ENCODE measurements around the gene EIF6.

The EIF6 gene

DNA sequence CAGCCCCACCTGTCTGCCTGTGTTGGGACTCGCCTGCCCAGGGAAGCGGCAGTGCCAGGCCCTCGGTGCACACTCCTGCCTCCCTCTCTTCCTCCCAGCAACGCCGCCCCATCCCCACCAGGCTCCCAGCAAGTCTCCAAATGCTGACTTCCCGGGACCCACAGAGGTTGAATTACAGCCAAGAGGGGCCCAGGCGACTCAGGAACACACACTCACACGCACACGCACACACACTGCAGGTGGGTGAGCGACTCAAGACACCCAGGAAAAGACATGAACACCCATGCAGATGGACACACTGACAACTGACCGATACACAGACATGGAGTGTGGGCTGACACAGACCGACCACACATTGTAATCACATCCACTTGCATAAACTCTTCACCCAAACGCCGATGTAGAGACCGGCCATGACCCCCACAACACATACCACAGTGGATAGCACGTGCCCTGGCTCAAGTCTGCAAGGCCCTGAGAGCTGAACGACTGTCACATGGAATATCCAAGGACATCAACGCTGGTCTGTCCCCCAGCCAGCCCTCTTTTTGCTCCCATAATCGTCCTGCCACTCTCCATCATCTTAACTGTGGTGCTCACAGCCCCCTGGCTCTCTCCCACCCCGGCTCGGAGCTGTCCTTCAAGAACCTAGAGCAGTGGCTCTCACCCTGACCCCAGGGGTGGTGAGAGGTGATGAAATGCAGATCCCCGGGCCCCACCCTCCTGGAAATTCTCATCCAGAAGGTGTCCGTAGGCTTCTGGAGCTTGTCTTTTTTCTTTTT, 8.1 kb upstream of the EIF6 start:
- no peak for DNase-seq

DNA sequence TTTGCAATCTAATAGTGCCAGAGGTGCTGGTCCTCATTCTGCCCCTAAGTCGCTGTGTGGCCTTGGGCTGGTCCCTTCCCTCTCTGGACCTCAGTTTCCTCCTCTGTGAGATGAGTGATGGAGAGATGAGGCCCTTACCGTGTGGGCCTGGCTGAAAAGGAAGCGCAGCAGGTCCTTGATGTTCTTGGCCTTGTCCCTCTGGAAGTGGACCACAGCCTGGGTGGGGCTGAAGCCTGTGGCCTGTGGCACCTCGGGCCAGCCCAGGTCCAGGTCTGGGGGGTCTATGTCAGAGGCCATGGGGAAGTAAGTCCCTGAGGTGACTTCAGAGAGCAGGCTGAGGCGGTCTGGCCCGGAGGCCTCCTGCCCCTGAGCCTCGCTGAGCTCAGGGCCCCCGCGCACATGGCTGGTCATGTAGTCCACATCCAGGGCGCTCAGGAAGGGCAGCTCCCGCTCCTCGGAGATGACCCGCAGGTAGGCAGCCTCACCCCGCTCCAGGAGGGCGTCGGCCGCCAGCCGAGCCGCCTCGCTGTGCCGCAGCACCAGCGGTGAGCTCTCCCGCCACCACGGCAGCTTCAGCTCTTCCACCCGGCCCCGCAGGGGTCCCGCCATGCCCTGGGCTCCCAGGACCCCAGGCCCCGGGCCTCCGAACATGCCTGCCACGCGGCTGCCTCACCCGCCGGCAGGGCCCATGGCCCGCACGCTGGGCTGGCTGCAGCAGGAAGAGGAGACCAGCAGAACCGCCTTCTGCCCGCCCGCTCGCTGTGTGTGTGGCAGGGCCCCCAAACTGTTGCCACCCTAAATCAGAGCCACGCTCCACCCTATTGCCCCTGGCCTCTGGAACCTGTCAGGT, 7.3 kb upstream of the EIF6 start, which contains the start of gene FAM83C:
Gene FAM83C, minus strand, starts transcription at position 772 of the 850 bp plus-strand sequence. Its CDS starts 121 bp downstream, at position 651.
- DNase-seq: no peak

DNA sequence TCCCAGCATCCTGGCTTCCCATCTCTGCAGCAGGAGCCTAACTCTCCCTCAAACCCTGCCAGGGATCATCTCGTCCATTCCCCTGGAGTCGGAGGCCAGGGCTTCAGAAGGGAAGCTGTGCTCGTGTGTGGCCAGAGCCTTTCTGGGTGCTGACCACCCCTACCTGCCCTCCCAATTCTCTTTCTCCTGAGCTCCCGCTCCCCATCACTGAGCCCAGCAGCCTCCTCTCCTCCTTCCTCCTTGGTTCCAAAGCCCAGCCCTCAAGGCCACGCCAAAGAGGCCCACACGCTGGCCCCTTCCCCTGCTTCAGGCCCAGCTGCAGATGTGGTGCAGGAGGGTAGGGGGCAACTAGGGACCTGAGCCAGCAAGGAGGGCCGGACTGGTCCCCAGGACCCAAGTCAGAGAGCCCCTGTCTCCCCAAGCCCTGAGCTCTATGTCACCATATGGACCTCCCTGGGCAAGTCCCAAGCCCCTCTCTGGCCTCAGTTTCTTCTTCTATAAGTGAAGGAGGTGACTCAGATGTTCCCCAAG, 6.4 kb upstream of the EIF6 start:
- DNase-seq: no peak

DNA sequence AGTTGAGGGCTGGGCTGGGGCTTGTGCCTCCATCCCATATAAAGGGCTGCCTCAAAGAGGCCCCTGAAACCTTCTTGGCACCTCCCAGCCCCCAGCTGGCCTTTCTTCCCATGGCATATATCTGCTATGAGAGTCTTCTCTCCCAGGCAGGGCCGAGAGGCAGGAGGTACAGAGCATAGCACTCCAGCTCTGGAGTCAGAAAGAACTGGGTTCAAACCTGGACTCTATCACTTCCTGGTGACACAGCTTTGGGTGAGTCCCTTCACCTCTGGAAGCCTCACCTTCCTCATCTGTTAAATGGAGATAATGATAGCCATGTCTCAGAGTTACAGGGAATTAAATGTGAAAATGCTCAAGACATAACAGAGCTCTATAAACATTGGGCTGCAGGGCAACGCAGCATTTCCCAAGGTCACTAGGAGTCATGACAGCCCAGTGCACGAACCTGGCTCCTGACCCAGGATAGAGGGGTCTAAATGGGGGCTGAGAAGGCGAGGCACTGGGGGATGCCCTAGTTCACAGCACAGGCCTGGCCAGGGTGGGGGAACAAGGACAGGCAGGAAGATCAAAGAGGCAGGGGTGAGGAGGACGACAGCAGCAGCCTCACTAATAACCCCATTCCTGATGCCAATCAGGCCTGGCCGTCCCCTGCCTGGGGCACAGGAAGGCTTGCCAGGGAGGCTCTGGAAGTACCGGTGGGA, 5.8 kb upstream of the EIF6 start:
- DNase-seq: no peak

DNA sequence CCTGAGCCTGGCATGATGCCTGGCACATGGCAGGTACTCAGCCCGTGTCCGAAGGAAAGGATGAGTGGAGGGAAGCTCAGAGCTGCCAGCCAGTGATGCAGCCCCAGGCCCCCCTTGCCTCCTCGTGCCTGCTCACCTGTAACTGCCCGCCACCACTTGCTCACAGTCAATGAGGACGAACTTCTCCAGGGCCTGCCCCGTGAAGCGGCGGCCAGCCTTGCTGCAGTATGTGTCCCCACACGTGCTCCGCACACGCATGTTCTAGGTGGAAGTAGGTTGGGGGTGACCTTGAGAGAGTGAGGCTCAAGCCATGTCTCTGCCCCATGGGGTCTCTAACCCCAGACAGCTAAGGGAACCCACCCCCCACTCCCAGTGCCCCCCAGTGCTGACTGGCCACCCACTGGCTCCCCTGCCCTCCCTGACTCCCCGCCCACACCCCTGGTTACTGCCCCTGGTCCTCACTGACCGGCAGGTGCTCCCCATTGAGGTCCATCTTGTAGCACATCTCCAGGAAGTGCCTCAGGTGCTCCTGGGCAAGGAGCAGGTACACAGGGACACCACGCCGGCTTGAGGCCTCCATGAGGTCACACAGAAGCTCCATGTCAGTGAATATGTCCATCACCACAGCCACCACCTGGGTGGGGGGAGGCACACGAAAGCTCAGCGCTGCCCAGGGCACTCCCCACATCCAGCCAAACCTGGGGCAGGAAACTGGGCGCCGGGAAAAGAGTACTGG, 3.9 kb upstream of the EIF6 start:
- no peak for DNase-seq

DNA sequence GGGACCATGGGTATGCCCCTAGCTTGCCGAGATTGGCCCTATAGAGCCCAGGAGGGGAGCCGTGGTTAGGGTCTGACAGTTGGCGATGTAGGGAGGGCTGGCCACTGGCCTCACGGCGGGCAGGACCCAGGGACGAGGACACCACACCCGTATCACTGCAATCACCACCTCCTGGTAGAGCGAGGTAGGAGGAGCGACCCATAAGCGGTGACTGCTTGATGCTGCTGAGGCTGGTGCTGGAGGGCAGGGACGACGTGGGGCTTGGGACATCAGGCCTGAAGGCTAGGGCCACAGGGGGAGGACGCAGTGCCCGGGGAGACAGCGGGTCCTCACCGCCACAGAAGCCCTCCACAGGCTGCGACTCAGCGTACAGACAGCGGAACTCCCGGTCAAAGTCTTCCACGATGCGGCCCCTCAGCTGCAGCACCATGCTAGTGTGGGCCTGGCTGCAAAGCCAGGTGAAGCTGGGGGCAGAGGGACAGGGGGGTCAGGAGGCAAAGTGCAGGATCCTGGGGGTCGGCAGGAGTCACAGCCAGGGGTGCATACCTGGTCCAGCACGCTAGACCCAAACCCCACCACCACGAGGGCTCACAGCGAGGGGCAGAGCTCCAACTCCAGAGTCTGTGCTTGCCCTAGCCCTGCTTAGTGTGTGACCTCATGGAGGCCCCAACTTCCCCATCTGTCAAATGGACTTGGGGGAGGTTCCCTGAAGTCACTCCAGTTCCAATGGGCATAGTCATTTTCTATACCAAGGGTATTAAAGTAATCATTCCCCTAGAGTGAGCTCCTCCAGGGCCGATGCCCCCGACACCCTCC, 3.1 kb upstream of the EIF6 start:
- DNase-seq: no peak

DNA sequence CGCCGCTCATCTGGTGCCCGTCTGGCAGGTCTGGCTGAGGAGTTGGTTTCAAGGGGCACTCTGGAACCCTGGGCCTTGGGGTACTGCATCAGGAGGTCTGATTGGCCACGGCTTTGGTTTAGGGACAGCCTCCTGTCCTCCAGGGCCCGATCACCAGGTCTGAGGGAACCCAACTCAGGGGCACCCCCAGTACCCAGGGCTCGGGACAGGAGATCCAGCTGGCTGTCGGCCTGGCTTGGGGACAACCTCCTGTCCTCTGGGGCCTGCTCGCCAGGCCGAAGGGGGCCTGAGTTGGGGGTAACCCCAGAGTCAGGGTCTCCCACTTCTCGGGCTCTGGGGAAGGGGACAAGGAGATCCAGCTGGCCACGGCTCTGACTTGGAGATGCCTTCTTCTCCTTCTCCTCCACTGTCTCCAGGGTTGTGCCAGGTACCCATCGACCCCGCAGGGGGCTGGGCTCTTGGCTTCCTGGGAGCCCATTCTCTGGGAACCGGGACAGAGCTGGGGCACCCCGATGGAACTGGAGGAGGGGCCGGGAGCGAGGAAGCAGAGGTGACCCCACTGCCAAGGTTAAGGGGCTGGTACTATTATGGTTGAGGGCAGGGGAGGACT, 2.4 kb upstream of the EIF6 start:
- no peak for DNase-seq

DNA sequence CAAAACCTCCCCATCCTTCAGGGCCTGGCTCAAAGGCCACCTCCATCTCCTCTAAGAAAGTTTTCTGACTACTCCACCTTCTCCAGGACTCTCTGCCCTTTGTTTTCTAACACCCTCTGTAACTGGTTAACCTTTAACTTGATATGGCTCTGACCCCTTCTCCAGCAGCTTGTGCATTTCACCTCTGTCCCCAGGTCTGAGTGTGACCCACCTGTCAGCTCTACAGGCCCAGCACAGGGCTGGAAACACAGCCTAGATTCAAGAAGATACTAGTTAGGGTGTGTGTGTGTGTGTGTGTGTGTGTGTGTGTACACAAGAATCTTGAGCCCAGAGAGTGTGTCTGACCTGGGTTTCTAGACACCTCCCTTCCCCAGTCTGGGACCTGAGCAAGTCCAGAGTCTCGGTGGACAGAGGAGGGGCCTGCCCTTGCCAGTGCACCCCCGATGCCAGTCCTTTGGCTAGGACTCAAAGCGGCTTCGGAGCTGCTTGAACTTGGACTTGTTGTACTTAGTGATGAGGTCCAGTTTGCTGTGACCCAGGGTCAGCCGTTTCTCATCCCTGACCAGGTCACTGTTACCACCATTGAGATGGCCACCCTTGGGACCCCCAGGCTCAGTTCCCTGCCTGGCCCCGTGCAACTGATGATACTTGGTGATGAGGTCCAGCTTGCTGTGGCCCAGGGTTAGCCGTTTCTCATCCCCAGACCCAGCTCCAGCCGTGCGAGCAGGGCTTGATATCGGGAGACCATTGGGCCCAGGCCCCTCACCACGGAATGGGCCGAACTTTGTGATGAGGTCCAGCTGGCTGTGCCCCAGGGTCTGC, 1.7 kb upstream of the EIF6 start:
- no peak for DNase-seq

DNA sequence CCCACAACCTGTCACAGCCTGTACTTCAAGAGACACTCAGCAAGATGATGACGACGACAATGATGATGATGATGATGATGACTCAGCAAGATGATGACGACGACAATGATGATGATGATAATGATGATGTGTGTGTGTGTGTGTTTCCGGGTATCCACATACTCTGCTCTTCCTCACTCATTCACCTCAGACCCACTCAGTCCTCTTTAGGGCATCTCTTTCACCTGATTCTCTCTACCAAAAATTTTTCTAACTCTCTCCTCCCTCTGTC, 1.2 kb upstream of the EIF6 start:
- no peak for DNase-seq

DNA sequence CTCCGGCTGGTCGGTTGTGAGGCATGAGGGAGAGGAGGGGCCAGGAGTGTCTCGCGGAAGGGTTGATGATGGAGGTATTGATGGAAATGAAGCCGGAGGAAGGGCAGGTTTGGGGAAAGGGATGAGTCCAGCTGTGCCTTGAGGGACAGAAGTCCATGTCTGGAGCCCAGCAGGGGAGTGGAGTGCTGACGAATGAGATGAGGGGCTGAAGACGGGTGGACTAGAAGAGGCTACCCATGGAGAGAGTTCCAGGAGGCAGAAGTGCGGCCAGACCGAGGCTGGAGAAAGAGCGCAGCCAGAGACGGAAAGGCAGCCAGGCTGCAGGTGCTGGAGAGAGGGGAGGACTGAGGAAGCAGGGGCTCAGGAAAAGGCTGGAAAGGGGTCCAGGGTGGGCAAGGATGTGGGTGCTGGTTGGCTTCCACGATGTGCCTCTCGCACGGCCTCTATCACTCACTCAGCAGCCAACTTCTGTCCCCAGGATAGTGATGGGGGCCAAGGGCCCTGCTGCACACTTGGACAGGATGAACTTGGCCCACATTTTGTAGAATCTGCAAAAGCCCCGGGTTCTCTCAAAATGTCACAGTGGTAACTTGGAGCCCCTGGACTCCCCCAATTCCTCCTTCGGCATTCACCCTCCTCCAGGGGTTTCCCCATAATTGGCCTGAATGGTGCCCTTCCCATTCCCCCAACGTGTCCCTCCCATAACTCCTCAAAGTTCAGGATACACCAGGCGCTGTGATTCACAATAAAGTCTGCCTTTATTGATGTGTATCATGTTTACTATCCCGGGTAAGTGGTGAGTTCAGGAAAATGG, 627 bp upstream of the EIF6 start:
- no peak for DNase-seq

DNA sequence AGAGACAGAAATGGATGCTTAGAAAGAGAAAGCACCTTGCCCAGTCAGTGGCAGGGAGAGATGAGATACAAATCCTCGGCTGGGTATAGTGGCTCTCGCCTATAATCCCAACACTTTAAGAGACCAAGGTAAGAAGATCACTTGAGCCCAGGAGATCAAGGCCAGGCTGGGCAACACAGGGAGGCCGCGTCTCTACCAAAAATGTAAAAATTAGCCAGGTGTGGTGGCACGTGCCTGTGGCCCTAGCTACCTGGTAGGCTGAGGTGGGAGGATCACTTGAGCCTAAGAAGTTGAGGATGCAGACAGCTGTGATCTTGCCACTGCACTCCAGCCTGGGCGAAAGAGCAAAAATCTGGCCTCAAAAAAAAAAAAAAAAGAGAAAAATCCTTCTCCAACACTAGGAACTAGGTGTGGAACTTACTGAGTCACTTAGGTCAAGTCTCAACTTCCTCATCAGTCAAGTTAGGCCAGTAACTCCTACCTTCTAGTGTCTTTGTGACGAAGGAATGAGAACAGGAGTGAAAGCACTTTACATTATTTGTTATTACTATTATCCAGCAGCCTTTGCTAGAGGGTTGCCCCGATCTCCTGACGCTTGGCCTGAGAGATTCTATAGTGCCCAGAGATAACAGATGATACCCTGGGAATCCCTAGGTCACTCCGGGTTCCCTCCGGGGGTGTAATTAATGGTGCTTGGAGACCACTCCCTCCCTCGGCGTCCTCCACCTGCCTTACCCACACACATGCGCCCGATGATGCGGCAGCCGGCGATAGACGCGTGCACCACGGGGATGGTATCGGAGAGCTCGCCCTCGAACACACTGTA, 918 bp downstream of the EIF6 start:
- DNase-seq: no peak

DNA sequence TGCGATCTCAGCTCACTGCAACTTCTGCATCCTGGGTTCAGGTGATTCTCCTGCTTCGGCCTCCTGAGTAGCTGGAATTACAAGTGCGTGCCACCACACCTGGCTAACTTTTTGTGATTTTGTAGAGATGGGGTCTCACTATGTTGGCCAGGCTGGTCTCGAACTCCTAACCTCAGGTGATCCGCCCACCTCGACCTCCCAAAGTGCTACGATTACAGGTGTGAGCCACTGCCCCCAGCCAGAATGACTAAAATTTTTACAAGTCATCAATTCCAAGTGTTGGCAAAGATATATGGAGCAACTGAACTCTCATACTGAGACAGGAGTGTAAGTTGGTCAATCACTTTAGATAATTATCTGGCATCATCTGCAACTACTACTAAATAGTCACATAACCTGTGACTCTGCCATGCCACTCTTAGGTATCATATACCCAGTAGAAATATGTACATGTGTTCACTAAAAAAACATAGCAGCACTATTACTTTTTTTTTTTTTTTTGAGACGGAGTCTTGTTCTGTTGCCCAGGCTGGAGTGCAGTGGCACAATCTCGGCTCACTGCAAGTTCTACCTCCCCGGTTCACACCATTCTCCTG, 3.0 kb downstream of the EIF6 start:
- no peak for DNase-seq

DNA sequence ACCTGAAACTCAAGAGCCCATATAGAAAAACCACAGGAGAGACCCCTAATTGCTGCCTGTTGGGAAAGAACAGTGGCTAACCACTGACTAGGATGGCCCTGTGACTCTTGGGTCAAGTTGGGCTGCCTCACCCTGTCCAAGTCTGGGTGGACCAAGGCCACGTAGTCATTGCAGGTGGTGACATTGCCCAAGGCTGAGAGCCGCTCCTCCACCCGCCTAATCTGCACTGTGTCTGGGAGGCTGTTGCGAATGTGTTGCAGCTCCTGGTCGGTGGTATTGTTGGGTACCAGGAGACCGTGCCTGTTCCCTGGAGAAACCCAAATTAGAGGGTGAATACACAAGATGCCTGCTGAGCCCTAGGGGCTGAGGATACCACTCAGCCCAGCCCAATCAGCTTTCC, 4.0 kb downstream of the EIF6 start:
- DNase-seq: no peak

DNA sequence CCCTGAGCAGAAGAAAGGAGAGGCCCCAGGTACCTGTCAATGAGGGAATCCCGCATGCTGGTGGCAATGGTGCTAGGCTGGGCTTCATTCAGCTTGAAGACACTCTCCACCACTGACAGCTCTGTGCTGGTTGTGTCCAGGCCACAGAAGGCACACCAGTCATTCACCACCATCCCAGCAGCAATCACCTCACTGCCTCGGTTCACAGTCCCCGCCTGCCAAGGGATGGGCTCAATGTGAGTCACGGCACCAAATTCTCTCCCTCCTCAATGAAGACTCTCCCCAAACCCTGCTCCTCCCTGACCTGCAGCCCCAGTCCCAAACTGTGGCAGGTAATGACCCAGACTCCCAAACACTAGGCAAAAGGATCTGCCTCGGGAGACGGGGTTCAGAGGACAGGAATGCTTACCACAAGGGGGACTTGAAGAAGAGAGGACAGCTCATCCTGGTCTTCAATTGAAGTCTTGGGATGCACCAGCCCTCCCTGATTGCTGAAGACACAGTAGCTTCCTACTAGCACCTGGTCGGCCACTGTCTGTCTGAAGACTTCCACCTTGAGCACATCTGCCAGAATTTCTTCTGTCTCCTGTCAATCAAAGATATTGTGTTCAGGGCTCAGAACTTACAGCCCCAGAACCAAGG, 4.9 kb downstream of the EIF6 start:
- no peak for DNase-seq

DNA sequence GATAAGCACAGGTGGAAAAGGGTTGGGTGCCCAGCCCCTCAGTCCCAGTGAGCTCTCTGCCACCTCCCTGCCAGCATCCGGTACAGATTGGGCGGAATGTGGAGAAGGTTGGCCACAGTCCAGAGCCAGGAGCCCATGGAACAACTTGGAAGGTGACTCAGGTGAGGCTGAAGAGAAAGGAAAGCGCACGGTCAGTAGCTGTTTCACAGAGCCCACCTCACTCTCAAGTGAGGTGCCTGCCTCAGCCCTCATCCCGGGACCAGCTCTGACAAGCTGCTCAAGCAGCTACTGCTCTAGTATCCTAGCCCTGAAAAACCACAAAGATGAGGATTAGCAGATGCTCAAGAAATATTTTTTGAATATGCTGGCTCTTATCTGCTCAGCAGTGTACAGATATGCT, 5.5 kb downstream of the EIF6 start:
- no peak for DNase-seq

DNA sequence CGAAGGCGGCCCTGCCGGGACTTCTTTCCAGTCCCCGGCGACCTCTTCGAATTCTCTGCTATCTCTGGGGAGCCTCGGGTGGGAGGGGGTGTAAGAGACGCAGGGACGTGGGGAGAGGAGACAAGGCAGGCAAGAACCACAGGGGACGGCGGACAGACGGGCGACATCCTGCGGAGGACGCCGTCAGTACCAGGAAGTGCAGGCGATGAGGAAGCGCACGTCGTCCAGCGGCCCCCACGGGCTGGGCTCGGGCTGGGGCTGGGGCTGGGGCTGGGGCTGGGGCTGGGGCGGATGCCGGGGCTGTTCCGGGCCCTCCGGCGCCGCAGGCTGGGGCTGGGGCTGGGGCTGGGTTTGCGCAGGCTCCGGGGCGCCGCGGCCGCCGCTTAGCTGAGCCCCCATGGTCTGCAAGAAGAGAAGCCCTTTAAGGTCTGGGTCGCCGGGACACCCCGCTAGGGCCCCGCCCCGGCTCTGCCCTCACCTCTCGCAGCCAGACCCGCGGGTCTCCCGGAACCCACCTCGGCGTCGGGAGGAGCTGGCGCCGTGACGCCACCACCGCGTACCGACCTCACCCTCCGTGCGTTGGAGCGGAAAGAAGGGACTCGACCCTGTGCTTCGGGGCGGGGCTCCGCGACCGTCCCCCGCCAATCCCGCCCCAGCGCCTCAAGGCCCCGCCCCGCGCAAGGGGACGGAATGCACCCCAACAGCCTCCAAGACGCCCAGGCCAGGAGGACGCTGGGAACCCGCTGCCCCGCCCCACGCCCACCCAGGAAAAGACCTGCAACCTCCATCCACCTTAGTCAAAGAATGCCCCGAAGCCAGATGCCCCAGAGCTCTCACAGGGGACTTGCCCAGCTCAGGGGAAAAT, 6.8 kb downstream of the EIF6 start, which contains the start of gene MMP24OS:
Gene MMP24OS, minus strand, starts transcription at position 592 of the 865 bp plus-strand sequence. Its CDS starts 193 bp downstream, at position 399.
- peak; percentile 93 for DNase-seq

DNA sequence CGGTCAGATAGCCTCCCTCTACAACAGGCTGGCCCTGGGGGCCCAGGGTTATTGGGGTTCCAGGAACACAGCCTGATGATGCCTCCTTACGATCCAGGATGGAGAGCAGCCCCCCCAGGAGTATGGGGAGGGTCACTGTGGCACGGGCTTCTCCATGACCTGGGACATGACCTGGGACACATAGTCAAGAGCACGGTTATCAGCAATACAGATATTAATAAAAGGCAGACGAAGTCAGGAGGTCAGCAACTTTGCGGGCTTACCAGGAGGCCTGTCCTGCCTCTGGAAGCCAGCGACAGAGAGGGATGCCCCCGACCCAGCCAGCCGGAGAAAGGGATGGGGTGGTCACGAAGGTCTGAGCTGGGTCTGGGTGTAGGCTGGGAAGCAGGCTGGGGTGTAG, 7.4 kb downstream of the EIF6 start:
- no peak for DNase-seq
